Upper lobe of left lung (tissue), 4 donors: ENCODE data around the gene CYP3A5.

Source experiments
- CTCF ChIP-seq, 6 experiments: fragments of 450-650 bp in 4 of 6; fragments of 200-600 bp in 2 of 6; sonication (generic) in 2 of 6; IDR thresholded peaks; one replicate each; pipeline ENCODE4 v1.5.1; 2016 to 2019; ENCODE audit warnings: antibody characterized with exemption in 6 of 6
- POLR2A ChIP-seq, 4 donors: fragments of 450-650 bp; IDR thresholded peaks; one replicate each; pipeline ENCODE4 v1.5.1; 2016 to 2017; ENCODE audit warnings: antibody characterized with exemption in 4 of 4, mild to moderate bottlenecking in 2 of 4

GRCh38 chr7:99707096-99707495 is 27.3 kb upstream of the CYP3A5 start:
- TF ChIP-seq CTCF (IDR thresholded peaks at IDR 0.05) = no peak
- TF ChIP-seq POLR2A (IDR thresholded peaks at IDR 0.05) = no peak
